GM10248 (cell line): ENCODE data around the gene MIA3.
"Not testable (repeated sequence)": the region's sequence is repeated elsewhere in the genome, so short reads cannot be mapped to it uniquely, and the experiment has no call there.

Experiments used
- CTCF ChIA-PET: fragments of 300-600 bp; sonication (Branson Sonifier 250); formaldehyde crosslinking; extraction: SDS; loops from one replicate; lab custom pipeline; 2021; ENCODE audit warnings: antibody characterized with exemption; lab: Yijun Ruan, JAX
- POLR2A ChIA-PET: fragments of 350-650 bp; sonication (Branson Sonifier 250); formaldehyde crosslinking; extraction: SDS; loops from one replicate; lab custom pipeline; 2020; ENCODE audit warnings: antibody characterized with exemption; lab: Yijun Ruan, JAX
- DNase-seq: peaks from one replicate; pipeline ENCODE4 v3.0.0; 2012; ENCODE audit errors: extremely low spot score
- TF ChIP-seq, protein P1 (sequence below): IDR thresholded peaks from 2 replicates; pipeline ENCODE4 v1.5.1; 2012; ENCODE audit warnings: mild to moderate bottlenecking, low read depth; ENCODE audit errors: extremely low read depth, missing control alignments, control extremely low read depth

MIA3 gene

DNA sequence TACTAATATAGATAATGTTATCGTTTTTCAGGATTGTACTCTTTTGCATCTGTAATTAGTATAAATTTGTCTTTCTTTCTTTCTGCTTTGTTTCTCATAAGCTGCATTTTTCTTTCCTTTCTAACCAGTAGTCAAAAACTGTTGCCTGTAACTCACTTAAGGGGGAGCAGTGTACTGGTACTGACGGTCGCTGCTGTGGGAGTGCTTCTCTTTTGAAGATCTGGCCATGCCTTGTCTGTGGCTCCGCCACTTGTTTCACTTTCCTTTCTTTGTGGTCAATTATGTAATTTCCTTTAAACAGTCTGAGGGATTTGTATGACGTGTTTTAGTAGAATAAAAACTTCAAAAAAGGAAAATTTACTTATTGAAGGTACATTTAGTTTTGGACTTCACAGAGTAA is 37.0 kb downstream of the MIA3 start:
- TF ChIP-seq, protein P1, sequence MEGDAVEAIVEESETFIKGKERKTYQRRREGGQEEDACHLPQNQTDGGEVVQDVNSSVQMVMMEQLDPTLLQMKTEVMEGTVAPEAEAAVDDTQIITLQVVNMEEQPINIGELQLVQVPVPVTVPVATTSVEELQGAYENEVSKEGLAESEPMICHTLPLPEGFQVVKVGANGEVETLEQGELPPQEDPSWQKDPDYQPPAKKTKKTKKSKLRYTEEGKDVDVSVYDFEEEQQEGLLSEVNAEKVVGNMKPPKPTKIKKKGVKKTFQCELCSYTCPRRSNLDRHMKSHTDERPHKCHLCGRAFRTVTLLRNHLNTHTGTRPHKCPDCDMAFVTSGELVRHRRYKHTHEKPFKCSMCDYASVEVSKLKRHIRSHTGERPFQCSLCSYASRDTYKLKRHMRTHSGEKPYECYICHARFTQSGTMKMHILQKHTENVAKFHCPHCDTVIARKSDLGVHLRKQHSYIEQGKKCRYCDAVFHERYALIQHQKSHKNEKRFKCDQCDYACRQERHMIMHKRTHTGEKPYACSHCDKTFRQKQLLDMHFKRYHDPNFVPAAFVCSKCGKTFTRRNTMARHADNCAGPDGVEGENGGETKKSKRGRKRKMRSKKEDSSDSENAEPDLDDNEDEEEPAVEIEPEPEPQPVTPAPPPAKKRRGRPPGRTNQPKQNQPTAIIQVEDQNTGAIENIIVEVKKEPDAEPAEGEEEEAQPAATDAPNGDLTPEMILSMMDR, result peak; percentile 41
- ChIA-PET POLR2A (no interaction called here), CTCF (interaction anchor here (1.1 to 3.1 kb wide), 5 partner anchors 9 to 190 kb away, joined by 3 to 14 read pairs (median 4); no protein-coding TSS in a partner anchor)
- peak; percentile 69 for DNase-seq

GRCh38 chr1:222656391-222657155 is 38.7 kb downstream of the MIA3 start:
- no peak for DNase-seq
- TF ChIP-seq, protein P1, result no peak
- ChIA-PET POLR2A (no interaction called here), CTCF (interaction anchor here (1.0 to 2.5 kb wide), 2 partner anchors 8 to 10 kb away, joined by 3 to 10 read pairs; no protein-coding TSS in a partner anchor)

DNA sequence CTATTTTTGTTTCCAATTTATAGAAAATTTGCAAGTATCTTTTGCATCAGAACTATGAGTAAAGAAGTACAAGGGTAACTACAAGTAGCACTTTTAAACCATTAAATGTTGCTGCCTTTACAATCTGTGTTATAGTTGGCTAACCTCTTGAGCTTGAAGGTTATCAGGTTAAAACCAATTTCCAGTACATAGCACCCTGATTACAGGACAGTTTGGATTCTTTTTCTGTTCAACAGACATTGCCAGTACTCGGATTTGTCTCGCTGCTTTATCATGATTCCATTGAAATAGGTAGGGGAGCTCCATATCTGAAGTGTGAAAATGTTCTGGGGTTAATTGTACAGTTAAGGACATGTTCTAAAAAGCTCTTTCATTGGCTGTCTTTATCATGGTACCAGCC is 40.0 kb downstream of the MIA3 start:
- TF ChIP-seq, protein P1, result no peak
- no peak for DNase-seq
- POLR2A ChIA-PET, result no interaction called here
- CTCF ChIA-PET, result interaction anchor here (1.3 to 2.5 kb wide), 3 partner anchors 11 to 193 kb away, joined by 4 to 10 read pairs (median 5); no protein-coding TSS in a partner anchor

DNA sequence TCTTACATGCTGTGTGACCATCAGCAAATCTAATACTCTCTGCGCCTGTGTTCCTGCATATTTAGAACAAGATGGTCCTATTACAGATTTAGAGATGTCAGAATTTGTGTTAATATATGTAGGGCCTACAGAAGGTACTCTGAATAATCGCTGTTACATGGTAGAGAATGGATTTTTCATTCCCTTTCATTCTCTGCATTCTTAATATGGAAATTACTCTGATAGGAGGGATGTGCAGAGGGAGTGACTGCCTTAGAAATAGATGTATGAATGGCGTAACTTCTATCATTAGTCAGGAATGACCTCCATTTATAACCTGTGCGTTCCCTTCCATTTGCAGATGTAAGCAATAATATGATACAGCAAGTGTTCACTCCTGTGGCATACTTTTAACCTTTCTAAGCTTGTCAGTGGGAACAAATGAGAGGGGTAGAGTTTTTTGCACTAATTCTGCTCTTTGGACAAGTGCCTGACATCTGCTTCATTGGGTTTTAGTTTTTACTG is 45.6 kb downstream of the MIA3 start:
- CTCF ChIA-PET, result interaction anchor here (1.2 to 1.4 kb wide), 2 partner anchors 14 to 29 kb away, joined by 3 to 7 read pairs; no protein-coding TSS in a partner anchor
- TF ChIP-seq, protein P1, result no peak
- no peak for DNase-seq
- POLR2A ChIA-PET, result interaction anchor here (0.6 kb wide), 1 partner anchor 68 kb away, joined by 3 read pairs; no protein-coding TSS in a partner anchor

GRCh38 chr1:222665964-222666363 is 48.1 kb downstream of the MIA3 start:
- POLR2A ChIA-PET, result no interaction called here
- no peak for DNase-seq
- TF ChIP-seq, protein P1, result no peak
- CTCF ChIA-PET, result interaction anchor here (1.0 kb wide), 1 partner anchor 17 kb away, joined by 3 read pairs; no protein-coding TSS in a partner anchor

- CTCF ChIA-PET, result interaction anchor here (1.4 kb wide), 1 partner anchor 61 kb away, joined by 3 read pairs; no protein-coding TSS in a partner anchor
- DNase-seq, POLR2A ChIA-PET: not testable (repeated sequence)
These were observed 50.3 kb downstream of the MIA3 start for GRCh38 chr1:222668184-222668583.

DNA sequence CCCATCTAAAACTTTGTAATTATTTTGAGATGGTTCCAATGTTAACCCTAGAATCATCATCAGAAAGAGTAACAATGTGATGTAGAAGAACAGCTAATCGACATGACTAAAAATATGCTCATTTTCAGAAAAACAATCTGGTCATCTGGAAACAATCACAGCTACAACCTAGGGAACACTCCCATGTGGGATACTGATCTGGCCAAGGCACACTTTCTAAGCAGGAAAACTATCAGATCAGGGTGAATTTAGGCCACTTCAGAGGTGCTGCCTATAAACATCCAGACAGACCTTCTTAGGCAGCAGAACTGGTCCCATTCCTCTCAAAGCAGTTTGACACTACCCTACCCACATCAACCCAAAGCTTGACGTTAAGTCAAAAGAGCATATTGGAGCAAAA is 51.2 kb downstream of the MIA3 start:
- CTCF ChIA-PET, result not testable (repeated sequence)

More for the DNA sequence above, 51.2 kb downstream of the MIA3 start:
- DNase-seq, POLR2A ChIA-PET: not testable (repeated sequence)
